SK-N-MC (cell line): ENCODE measurements around the gene MRGPRE.

ENCODE experiments used
- EZH2 ChIP-seq: fragments of 200-600 bp; sonication (generic); IDR thresholded peaks from one replicate; pipeline ENCODE4 v1.6.1; 2017; ENCODE audit warnings: antibody characterized with exemption
- FOXP2 ChIP-seq: optimal IDR thresholded peaks from 2 replicates; pipeline ENCODE3; 2011; ENCODE audit warnings: mild to moderate bottlenecking, moderate library complexity; ENCODE audit not compliant: insufficient read depth; ENCODE audit errors: extremely low read length, control extremely low read depth
- POLR2AphosphoS5 ChIP-seq: IDR thresholded peaks from 2 replicates; pipeline ENCODE4 v1.6.1; 2012; ENCODE audit warnings: mild to moderate bottlenecking, low read depth, low read length, borderline replicate concordance

GRCh38 chr11:3227568-3228444, 4.4 kb downstream of the MRGPRE start:
- TF ChIP-seq EZH2 (no peak), POLR2AphosphoS5 (no peak), FOXP2 (no peak)
